ENCODE measurements around the gene DIPK1C.

The DIPK1C gene

DNA sequence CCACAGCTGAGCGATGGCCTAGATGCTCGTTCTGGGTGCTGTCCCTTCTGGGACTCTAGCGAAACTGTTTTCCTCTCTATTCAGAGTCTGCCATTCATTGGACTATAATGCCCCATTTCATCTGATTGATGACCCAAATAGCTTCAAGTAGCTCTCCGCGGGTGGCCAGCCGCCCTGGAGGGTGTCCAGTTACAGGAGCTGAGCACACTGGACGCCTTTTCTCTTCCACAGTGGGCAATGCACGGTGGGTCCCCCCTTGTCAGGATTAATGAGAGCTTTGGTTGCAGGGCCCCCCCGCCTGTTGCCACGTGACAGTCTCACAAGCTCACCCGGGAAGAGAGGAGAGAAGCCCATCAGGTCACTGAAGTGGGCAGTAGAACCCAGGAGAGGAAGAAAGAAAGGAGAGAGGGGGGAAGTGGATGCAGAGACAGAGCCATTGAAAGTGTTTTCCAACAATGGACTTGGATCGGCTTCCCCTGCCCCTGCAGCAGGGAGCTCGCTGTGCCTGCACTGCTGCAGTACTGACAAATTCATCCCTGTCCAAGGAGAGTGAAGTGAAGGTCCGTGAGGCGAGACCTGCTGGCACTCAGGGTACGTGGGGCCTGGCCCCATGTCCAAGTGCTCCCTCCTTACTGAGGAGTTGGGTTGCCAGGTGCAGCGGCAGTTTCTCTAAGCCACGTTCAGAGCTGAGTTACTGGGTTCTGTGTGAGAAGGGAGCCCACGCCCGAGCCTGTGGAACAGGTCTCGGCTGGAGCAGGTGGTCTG lies 44.8 kb downstream of the DIPK1C start:
- H3K27me3 ChIP-seq = peaks cover 0 to 30% of the 10 kb centered on the region in 2 donors
- peaks cover 0 to 8% (median 7%) of the 10 kb centered on the region in 4 donors for H3K4me1 ChIP-seq
- no peaks in the 10 kb centered on the region for H3K9me3 ChIP-seq
- no peak for DNase-seq
- H3K36me3 ChIP-seq = no peaks in the 10 kb centered on the region
- intact Hi-C loops (cut with DNase I; ENCODE audit: low total_unique reads) = no loop called here
- H3K4me3 ChIP-seq = no peak overlapping the region
- TF ChIP-seq, protein P1, sequence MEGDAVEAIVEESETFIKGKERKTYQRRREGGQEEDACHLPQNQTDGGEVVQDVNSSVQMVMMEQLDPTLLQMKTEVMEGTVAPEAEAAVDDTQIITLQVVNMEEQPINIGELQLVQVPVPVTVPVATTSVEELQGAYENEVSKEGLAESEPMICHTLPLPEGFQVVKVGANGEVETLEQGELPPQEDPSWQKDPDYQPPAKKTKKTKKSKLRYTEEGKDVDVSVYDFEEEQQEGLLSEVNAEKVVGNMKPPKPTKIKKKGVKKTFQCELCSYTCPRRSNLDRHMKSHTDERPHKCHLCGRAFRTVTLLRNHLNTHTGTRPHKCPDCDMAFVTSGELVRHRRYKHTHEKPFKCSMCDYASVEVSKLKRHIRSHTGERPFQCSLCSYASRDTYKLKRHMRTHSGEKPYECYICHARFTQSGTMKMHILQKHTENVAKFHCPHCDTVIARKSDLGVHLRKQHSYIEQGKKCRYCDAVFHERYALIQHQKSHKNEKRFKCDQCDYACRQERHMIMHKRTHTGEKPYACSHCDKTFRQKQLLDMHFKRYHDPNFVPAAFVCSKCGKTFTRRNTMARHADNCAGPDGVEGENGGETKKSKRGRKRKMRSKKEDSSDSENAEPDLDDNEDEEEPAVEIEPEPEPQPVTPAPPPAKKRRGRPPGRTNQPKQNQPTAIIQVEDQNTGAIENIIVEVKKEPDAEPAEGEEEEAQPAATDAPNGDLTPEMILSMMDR (IDR thresholded peaks at IDR 0.05) = no peak
- no peak overlapping the region for H3K27ac ChIP-seq

DNA sequence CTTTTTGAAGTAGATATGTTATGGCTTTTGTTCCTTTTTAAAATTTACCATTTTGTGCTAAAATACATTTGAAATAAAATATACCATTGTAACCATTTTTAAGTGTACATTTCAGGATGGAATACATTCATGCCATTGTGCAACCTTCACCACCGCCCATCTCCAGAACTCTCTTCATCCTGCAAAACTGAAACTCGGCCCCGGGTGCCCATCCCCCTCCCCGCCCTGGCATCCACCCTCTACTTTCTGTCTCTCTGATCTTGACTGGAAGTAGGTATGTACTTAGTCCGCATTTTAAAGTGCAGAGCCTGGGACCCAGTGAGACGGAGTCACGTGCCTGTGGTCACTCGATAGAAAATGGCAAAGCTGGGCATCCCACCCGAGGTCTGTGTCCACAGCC lies 45.6 kb downstream of the DIPK1C start:
- TF ChIP-seq, protein P1 (IDR thresholded peaks at IDR 0.05) = no peak
- peaks cover 0 to 8% (median 7%) of the 10 kb centered on the region in 4 donors for H3K4me1 ChIP-seq
- H3K27me3 ChIP-seq = peaks cover 0 to 30% of the 10 kb centered on the region in 2 donors
- no peaks in the 10 kb centered on the region for H3K9me3 ChIP-seq
- no peak overlapping the region for H3K4me3 ChIP-seq
- intact Hi-C loops (cut with DNase I; ENCODE audit: low total_unique reads) = no loop called here
- H3K36me3 ChIP-seq = no peaks in the 10 kb centered on the region
- DNase-seq = no peak
- no peak overlapping the region for H3K27ac ChIP-seq

GRCh38 chr18:74410441-74410992 lies 46.6 kb downstream of the DIPK1C start:
- Histone ChIP-seq H3K9me3 (no peaks in the 10 kb centered on the region), H3K27ac (no peak overlapping the region), H3K36me3 (no peaks in the 10 kb centered on the region), H3K4me1 (peaks cover 0 to 8% (median 7%) of the 10 kb centered on the region in 4 donors), H3K4me3 (no peak overlapping the region), H3K27me3 (peaks cover 0 to 30% of the 10 kb centered on the region in 2 donors)
- intact Hi-C loops (cut with DNase I; ENCODE audit: low total_unique reads) = no loop called here
- DNase-seq = no peak
- TF ChIP-seq, protein P1 (IDR thresholded peaks at IDR 0.05) = no peak

- Histone ChIP-seq H3K4me1 (no peaks in the 10 kb centered on the region), H3K27ac (no peak overlapping the region), H3K4me3 (no peak overlapping the region), H3K9me3 (no peaks in the 10 kb centered on the region), H3K27me3 (peaks cover 0 to 25% of the 10 kb centered on the region in 2 donors), H3K36me3 (no peaks in the 10 kb centered on the region)
- TF ChIP-seq, protein P1 (IDR thresholded peaks at IDR 0.05) = no peak
- DNase-seq = no peak
- intact Hi-C loops (cut with DNase I; ENCODE audit: low total_unique reads) = no loop called here
Measured at GRCh38 chr18:74407888-74408287, 49.2 kb downstream of the DIPK1C start.

DNA sequence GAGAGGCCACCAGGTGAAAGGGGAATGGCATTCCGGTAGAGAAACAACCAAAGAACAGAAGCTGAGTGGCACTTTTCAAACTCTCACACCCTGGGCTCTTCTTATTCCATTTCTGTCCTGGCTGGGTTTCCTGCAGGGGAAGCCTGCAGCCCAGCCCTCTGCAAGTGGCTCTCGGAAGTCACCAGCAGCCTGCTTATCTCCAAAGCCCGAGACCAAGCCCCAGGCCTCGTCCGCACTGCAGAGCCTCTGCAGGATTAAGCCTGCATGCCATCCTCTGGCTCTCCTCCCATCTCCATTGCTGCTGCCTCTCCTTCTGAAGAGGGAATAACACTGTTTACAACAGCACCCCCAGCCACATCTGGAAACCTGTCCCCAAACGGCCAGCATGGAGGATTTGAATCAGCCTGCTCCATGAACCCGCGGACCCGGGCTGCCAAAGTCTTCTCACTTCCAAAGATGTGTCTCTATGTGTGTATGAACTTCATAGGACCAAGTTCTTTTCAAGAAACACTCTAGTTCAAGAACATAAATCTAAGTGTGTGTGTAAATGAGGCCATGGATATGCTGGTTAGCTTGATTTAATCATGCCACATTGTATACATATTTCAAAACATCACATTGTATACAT lies 54.2 kb downstream of the DIPK1C start:
- no peaks in the 10 kb centered on the region for H3K9me3 ChIP-seq
- H3K4me3 ChIP-seq = no peak overlapping the region
- H3K27me3 ChIP-seq = no peaks in the 10 kb centered on the region
- DNase-seq = no peak
- peaks cover 0 to 34% (median 12%) of the 10 kb centered on the region in 4 donors for H3K4me1 ChIP-seq
- intact Hi-C loops (cut with DNase I; ENCODE audit: low total_unique reads) = no loop called here
- no peak overlapping the region for H3K27ac ChIP-seq
- TF ChIP-seq, protein P1 (IDR thresholded peaks at IDR 0.05) = no peak
- no peaks in the 10 kb centered on the region for H3K36me3 ChIP-seq

Measured in tibial artery (tissue), 4 donors.